ENCODE results near the gene OR52A1.
"Not testable (repeated sequence)": the region's sequence is repeated elsewhere in the genome, so short reads cannot be mapped to it uniquely, and the experiment has no call there.

OR52A1 gene

DNA sequence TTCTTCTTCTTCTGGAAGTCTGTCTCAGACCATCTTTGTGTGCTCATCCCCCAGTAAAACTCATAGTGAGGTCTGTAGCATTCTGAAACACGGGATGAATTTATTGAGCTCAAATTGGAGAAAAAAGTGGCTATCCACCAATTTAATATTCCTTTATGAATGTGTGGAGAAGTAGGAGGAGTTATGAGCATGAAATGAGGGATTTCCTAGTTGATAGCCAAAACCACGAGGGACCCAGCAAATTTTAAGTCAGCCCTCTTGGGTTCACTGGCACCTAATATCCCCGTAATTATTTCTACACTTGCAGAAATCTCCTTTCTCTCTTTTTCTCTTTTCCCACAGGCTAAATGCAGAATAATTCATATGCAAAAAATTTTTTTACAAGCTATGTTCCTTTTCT is at the start of gene OR52A1:
OR52A1 (minus strand) TSS at position 101 of the 400 bp plus-strand sequence. CDS start 2,388 bp downstream, outside the sequence.
- DNase-seq: no peak

DNA sequence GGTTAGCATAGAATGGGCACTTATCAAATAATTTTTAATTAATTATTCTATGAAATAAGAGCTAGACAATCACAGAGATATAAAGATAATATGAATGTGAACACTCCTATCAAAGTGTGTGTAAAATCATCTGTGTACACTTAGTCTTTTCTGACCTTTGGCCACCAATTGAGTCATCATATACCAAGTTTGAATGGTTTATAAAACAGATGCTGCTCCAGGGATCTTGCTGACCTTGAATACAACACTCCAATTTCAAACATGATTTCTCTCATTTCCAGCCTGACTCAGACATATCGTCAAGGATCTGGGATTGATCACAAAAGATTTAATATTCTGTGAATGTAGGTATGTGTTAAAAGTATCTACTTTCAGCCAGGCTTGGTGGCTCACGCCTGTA is 48.8 kb upstream of the OR52A1 start:
- DNase-seq: no peak

DNA sequence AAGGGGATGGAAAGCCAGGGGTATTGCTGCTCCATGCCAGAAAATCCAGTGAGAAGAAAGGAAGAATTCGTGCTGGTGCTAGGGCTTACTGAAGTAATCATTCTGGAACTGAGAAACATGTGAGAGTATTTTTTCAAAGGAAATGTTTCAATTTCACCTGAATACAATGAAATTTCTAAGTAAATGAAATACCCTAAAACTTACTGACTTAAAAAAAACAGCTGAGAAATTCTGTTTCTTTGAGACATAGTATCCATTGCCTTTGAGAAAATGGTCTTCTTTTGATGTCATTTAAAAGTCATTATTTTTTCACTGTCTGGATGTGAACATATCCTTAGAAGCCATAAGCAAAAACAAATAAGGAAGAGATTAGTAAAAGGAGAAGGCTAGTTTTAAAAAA is 46.0 kb upstream of the OR52A1 start, which contains the start of gene OR51V1:
OR51V1 (minus strand) TSS at position 101 of the 400 bp plus-strand sequence; CDS start at position 101, 0 bp downstream.
- no peak for DNase-seq

DNA sequence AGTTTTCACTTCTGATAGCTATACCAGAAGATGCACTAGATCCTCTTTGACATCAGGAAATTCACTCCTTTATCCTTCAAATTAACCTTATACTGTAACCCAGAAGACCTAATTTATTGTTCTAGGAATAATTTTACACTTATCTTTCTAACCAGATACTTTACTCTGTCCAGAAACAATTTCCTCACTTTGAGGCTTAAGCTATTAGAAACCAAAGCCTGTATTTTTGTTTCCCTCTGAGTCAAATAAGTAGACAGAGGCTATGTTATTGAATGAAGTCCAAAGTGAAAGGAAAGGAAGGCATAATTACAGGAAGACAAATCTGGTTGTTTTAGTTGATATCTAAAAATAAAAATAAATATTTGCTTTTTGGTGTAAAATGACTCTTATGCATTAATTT is 43.7 kb upstream of the OR52A1 start:
- DNase-seq: no peak

DNA sequence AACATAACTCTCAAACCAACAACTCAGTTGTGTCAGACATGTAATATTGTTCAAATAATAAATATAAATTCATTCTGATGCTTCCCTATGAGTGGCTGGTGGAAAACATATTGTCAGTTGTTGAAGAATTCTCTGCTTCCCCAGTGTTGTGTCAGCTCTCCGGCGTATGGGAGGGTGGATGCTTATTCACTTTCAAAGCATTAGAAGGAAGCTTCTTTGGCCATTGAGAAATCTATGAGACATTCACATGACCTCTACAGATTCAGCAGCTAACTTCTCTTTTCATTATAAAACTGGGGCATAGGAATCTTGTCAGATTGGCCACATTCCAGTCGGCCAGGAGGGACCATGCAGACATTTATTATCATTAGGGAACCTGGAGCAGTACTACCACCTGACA is 43.0 kb upstream of the OR52A1 start:
- DNase-seq: no peak

DNA sequence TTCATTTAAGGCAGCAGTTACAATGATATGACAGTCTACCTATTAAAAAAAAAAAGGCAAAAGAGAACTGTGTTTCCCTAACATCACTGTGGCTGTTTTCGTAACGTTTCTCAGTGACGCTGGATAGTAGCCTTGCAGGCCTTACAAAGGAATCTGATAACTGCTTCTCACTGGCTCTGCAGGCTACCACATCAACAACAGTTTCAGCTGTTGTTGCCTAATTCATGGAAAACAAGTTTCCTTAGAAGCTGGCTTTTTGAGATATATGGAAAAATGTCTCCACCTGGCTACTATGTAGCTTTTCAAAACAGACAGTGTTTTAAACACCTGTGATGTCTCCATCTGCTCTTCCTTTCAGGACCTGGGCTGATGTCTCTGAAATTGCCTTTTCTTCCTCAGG is 42.2 kb upstream of the OR52A1 start:
- DNase-seq: no peak

DNA sequence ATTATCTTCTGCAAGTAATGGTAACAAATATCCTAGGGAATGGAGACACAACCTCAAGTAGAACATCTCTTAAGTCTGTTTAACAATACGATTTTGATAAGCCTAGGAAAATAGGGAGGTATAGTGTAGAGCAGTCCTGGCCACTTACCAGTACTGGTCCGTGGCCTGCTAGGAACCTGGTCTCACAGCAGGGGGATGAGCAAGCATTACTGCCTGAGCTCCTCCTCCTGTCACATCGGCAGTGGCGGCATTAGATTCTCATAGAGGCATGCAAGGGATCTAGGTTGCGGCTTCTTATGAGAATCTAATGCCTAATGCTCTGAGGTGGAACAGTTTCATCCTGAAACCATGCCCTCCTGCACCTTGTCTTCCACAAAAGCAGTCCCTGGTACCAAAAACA is 41.5 kb upstream of the OR52A1 start:
- no peak for DNase-seq

DNA sequence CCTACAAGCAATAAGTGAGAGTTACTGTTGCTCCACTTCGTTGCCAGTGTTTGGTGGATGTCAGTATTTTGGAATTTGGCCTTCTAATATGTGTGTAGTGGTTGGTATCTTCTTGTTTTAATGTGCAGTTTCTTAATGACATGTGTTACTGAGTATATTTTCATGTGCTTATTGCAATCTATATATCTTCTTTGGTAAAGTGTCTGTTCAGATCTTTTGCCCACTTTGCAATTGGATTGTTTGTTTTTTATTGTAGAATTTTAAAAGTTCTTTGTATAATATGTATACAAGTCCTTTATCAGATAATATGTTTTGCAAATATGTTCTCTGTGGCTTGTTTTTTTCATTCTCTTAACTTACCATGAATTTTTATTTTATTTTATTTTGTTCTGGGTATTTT is 38.2 kb upstream of the OR52A1 start:
- no peak for DNase-seq

DNA sequence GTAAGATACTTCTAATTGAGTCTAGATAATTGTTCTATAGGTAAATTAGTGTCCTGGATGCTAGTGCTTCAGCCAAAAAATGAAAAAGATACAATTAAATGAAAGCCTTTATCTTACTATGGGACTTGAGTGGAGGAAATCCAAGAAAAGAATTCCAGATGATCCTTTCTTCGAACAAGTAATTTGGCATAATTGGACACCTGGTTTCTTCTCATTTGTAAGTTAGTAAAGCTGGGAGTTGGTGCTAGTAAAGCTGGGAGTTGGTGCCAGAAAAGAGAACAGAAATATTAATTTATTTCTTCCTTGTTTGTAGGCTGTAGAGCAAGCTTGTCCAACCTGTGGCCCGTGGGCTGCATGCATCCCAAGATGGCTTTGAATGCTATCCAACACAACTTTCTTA is 33.6 kb upstream of the OR52A1 start:
- DNase-seq: no peak

DNA sequence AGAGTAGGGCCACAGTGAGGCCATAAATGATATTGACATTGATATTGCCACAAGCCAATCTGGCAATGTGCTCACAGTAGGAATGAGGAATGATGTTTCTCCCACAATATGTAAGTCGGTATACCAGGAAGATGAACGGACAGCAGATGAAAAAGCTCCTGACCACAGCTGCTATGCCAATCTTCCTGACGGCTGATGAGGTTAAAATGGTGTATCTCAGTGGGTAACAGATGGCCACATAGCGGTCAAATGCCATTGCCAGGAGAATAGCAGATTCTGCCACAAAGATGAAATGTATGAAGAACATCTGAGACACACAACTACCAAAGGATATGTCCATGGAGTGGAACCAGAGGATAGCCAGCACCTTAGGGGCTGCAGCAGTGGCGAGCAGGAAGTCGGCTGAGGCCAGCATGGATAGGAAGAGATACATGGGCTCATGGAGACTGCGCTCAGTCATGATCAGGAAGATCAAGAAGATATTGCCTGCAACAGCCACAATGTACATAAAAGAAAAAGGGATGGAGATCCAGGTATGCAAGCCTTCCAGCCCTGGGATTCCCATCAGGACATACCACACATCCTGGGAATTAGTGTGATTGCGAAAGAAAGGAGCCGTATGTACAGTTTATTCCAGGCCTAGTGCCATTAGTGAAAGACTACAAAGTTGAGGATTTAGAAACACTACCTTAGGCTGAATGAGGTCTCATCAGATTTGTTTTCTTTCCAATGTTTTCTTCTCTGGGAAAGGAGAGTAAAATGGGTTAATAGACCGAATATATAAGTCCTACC is 23.7 kb upstream of the OR52A1 start:
- DNase-seq: no peak

DNA sequence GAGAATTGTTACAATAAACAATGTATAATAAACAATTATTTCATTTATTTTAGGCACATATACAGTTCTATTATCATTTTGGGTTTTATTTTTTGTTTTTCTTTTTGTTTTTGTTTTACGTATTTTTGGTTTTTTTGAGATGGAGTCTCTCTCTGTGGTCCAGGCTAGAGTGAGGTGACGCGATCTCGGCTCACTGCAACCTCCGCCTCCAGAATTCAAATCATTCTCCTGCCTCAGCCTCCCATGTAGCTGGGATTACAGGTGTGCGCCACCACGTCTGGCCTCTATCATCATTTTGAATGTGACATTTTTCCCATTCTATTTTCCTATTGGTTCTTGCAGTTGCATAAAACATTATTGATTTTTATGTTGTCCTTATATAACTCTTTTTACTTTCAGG is 20.4 kb upstream of the OR52A1 start:
- no peak for DNase-seq

DNA sequence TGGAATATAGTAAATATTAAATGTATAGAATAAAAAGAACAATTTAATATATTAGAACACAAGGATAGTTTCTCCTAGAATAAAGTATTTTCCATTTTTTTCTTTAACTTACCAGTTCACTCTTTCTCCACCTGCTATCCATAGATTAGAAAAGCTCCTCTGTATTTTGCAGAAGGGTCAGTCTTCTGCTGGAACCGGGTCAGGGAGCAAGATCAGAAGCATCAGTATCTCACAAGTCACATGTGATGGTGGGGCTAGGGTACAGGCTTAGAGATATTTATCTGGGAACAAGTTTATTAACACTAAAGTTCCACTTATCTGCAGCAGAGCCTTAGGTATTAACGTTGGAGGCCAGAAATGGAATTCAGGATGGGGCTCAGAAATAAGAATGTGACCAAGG is 17.3 kb upstream of the OR52A1 start:
- no peak for DNase-seq

DNA sequence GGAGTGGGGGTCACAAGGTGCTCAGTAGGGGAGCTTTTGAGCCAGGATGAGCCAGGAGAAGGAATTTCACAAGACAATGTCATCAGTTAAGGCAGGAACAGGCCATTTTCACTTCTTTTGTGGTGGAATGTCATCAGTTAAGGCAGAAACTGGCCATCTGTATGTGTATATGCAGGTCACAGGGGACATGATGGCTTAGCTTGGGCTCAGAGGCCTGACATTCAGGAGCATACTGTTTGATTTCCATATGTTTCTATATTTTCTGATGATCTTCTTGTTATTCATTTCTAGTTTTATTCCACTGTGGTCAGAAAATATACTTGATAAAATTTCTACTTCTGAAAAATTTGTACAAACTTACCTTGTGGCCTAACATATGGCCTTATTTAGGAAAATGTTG is 11.3 kb upstream of the OR52A1 start:
- not testable (repeated sequence) for DNase-seq

DNA sequence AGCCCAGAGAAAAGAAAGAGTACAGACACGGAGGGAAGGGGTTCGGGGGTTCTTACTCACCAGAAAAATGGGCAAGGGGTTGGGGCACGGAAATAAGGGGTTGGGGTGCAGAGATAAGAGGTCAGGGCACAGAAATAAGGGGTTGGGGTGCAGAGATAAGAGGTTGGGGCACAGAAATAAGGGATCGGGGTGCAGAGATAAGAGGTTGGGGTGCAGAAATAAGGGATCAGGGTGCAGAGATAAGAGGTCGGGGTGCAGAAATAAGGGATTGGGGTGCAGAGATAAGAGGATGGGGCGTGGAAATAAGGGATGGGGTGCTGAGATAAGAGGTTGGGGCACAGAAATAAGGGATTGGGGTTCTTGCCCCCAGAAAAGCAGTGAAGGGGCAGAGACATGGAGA is 10.2 kb upstream of the OR52A1 start:
- DNase-seq: not testable (repeated sequence)

DNA sequence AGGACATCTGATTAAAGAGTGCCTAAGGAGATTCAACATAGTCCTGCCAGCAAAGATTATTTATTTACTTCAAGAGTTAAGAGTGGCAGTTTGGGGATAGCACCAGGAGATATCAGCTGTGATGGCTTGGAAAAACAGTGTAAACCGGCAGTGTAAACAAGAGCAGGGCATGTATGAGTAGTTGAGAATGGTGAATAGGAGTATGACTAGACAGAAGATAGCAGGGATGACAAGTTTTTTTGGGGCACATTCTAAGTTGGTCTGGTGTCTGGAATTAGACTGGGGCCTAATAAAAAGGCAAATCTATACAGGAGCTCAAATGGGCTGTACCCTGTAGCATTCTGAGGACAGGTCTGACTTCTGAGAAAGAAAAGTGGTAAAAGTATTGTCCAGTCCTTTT is 6.5 kb upstream of the OR52A1 start:
- DNase-seq: not testable (repeated sequence)

DNA sequence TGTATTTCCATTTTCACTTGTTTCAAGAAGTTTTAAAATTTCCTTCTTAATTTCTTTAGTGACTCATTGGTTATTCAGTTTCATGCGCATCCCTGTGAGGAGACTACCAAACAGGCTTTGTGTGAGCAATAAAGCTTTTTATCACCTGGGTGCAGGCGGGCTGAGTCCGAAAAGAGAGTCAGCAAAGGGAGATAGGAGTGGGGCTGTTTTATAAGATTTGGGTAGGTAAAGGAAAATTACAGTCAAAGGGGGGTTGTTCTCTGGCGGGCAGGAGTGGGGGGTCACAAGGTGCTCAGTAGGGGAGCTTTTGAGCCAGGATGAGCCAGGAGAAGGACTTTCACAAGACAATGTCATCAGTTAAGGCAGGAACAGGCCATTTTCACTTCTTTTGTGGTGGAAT is 5.7 kb upstream of the OR52A1 start:
- not testable (repeated sequence) for DNase-seq

DNA sequence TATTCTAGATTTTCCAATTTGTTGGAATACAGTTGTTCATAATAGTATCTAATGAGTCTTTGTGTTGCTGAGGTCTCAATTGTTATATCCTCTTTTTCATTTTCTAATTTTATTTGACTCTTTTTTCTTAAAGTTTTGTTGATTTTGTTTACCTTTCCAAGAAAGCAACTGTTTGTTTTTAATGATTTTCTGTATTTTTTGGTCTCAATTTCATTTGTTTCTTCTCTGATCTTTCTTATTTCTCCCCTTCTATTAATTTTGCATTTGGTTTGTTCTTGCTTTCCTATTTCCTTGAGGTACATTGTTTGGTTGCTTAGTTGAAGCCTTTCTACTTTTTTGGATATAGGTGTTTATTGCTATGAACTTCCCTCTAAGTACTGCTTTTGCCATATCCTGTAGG is 5.2 kb upstream of the OR52A1 start:
- no peak for DNase-seq

DNA sequence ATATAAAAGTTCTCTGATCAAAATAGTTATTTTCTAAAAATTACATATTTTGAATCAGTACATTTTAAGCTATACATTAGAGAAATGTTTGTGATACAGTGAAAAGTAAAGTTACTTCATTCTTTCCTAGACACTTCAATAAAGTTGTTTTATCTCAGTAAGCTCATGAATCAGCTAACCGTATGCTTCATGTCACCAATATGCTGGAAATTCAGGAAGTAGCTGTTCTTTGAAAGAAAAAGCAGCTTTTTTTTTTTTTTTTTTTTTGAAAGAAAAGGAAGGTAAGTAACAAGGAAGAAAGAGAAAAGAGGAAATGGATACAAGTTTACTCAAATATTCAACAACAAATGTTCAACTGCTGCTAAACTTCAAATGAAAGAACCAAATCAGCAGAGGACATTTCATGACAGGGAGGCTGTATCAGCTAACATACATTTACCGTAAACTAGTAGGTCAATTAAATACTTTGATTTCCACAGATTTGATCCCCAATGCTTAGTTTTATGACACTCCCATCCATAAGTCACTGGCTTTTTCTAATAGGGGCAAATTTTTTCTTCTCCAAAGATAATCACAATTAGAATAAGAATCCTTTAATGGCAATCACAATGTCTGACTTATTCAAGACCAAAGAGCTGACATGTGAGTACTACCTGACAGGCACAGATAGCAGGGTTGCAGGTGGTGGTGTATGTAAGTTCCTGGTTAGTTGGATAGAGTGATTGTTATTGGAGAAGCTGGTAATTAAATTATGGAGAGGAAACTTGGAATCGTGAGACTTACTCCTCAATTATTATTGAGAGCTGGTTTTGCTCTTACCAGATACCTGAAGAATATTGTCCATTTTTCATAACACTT is 754 bp downstream of the OR52A1 start:
- no peak for DNase-seq

DNA sequence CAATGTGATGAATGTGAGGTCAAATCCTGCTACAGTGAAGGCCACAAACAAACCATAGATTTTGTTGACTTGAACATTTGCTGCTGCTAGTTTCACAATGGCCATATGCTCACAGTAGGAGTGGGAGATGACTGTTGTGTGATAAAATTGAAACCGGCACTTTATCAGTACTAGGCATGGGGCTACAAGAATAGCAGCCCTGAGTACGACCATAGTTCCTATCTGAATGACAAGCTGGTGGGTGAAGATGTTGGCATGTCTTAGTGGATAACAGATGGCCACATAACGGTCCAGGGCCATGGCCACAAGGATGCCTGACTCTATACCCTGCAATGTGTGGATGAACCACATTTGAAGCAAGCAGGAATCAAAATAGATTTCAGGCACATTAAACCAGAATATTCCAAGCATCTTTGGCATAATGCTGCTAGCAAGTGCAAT is 2.8 kb downstream of the OR52A1 start:
- DNase-seq: no peak

DNA sequence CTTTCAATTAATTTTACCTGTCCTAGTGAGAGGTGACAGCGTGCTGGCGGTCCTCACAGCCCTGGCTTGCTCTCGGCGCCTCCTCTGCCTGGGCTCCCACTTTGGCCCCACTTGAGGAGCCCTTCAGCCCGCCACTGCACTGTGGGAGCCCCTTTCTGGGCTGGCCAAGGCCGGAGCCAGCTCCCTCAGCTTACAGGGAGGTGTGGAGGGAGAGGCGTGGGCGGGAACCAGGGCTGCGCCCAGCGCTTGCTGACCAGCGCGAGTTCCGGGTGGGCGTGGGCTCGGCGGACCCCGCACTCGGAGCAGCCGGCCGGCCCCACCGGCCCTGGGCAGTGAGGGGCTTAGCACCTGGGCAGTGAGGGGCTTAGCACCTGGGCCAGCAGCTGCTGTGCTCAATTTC is 10.4 kb downstream of the OR52A1 start:
- not testable (repeated sequence) for DNase-seq

DNA sequence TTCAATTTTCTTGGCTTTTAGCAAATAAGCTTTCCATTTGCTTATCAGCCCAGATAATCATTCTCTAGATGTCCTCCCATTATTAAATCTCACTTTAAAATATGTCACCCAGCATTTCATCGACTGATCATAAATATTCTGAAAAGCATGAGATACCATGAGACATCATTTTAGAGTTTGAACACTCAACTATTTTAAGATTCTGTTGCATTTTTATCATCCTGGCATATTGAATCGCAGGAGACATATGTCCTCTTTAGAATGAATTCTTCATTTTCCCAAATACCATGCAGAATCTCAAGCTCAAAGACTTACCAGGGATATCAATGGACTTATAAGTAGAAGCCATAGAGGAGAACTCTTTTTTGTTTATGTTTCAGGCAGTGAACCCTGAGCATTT is 16.6 kb downstream of the OR52A1 start, which contains the start of gene OR52A5:
OR52A5 (minus strand) TSS at position 361 of the 400 bp plus-strand sequence. CDS start 5,714 bp downstream, outside the sequence.
- DNase-seq: no peak

DNA sequence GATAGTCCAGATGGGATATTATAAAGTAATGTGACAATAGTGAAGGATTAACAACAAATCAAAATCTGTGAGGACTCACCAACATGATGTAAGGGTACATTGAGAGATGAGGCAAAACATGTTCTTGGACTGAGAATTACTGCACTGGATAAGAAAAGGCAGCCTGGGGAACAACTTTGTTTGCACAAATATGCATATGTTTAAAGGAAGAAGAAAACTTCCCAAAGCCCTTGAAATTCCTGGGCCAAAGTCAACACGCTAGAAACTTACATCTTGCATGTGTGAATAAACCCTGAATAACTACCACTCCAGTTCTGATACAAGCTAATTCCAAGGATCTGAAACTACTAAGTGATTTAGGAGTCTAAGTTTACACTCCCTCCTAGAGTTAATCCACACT is 17.5 kb downstream of the OR52A1 start:
- DNase-seq: no peak

DNA sequence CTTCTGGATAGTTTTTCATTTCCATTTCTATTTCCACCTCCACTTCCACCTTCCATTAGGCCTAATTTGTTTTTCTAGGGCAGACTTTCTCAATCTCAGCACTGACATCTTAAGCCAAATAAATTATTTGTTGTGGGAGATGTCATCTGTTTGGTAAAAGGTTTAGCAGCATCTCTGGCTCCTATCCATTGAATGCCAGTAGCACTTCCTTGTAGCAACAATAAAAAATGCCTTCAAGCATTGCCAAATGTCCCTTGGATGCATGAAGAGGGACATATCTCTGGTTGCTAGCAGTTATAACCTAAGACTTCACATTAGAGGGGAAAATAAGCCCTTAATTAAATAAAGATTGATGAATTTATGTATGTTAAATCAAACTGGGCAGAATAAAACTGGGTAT is 18.3 kb downstream of the OR52A1 start:
- DNase-seq: no peak

All from NCI-H1694 (cell line).